ENCODE results near the gene ATP9B.
A peak's percentile ranks its signal among the peaks of the same experiment; 100 is the strongest.

Gene ATP9B

GRCh38 chr18:79121746-79122474 is 52.7 kb downstream of the ATP9B start:
- TF ChIP-seq ISL1 (CRISPR knock-in tag; IDR thresholded peaks at IDR 0.05) (no peak), CSRNP3 (CRISPR knock-in tag; IDR thresholded peaks at IDR 0.05) (no peak), RARB (CRISPR knock-in tag; IDR thresholded peaks at IDR 0.05) (no peak), PPARA (CRISPR knock-in tag; IDR thresholded peaks at IDR 0.05; ENCODE audit: borderline replicate concordance) (no peak), ESRRG (CRISPR knock-in tag; IDR thresholded peaks at IDR 0.05) (no peak), CSDC2 (CRISPR knock-in tag; IDR thresholded peaks at IDR 0.05) (no peak), ZNF565 (CRISPR knock-in tag; conservative IDR thresholded peaks at IDR 0.05; ENCODE audit: low read depth) (no peak), PATZ1 (CRISPR knock-in tag; IDR thresholded peaks at IDR 0.05; ENCODE audit: borderline replicate concordance) (no peak), OSR1 (CRISPR knock-in tag; IDR thresholded peaks at IDR 0.05) (no peak), SNAI2 (CRISPR knock-in tag; IDR thresholded peaks at IDR 0.05) (no peak), ZNF8 (CRISPR knock-in tag; IDR thresholded peaks at IDR 0.05) (no peak), TSHZ2 (CRISPR knock-in tag; IDR thresholded peaks at IDR 0.05) (no peak), GLIS3 (CRISPR knock-in tag; IDR thresholded peaks at IDR 0.05) (no peak), POU6F1 (CRISPR knock-in tag; IDR thresholded peaks at IDR 0.05; ENCODE audit: borderline replicate concordance, low read depth) (no peak), CREB5 (CRISPR knock-in tag; IDR thresholded peaks at IDR 0.05; ENCODE audit: low read depth) (no peak), TOX (CRISPR knock-in tag; IDR thresholded peaks at IDR 0.05; ENCODE audit: borderline replicate concordance) (no peak), BACH2 (CRISPR knock-in tag; IDR thresholded peaks at IDR 0.05; ENCODE audit: borderline replicate concordance) (no peak), ZC3H10 (CRISPR knock-in tag; IDR thresholded peaks at IDR 0.05) (no peak), ZFP30 (CRISPR knock-in tag; IDR thresholded peaks at IDR 0.05) (no peak), ARNTL (CRISPR knock-in tag; IDR thresholded peaks at IDR 0.05; ENCODE audit: borderline replicate concordance, low read depth) (no peak)
- no peak for ATAC-seq

GRCh38 chr18:79123948-79124347 is 54.8 kb downstream of the ATP9B start:
- peak; percentile 44; the same call in 1 of the 3 replicates for ATAC-seq
- no peak for TF ChIP-seq SNAI2 (CRISPR knock-in tag; IDR thresholded peaks at IDR 0.05)
- TF ChIP-seq CSRNP3 (CRISPR knock-in tag; IDR thresholded peaks at IDR 0.05) = no peak
